SK-N-MC (cell line): ENCODE data around the gene ANO10.

ENCODE experiments used
- EZH2 ChIP-seq: fragments of 200-600 bp; sonication (generic); IDR thresholded peaks from one replicate; pipeline ENCODE4 v1.6.1; 2017; ENCODE audit warnings: antibody characterized with exemption
- FOXP2 ChIP-seq: optimal IDR thresholded peaks from 2 replicates; pipeline ENCODE3; 2011; ENCODE audit warnings: mild to moderate bottlenecking, moderate library complexity; ENCODE audit not compliant: insufficient read depth; ENCODE audit errors: extremely low read length, control extremely low read depth
- POLR2AphosphoS5 ChIP-seq: IDR thresholded peaks from 2 replicates; pipeline ENCODE4 v1.6.1; 2012; ENCODE audit warnings: mild to moderate bottlenecking, low read depth, low read length, borderline replicate concordance

DNA sequence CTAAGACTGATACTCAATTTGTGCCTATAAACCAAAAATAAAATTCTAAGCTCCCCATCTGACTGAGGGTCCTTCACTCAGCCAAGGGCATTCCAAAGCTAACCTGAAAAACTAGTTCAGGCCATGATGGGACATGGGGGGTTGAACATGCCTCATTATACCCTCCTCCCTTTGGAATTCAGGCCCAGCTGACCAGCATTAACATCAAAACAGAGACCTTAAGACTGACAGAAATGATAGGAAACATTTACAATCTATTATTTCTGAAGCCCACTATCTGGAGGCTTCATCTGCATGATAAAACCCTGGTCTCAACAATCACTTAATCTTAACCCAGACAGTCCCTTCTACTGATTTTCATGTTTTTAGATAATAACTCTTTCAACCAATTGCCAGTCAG, 140.4 kb downstream of the ANO10 start:
- TF ChIP-seq POLR2AphosphoS5 (no peak), EZH2 (no peak), FOXP2 (no peak)
